Muscle layer of duodenum (tissue), 2 donors: ENCODE measurements around the gene ADCY3.

Experiments used
- H3K27ac ChIP-seq: one replicate; pipeline ENCODE4 v1.7.0; 2013; ENCODE audit warnings: mild to moderate bottlenecking, low read length
- H3K27me3 ChIP-seq: one replicate; pipeline ENCODE4 v1.7.0; 2013; ENCODE audit warnings: low read depth, mild to moderate bottlenecking, control low read depth, low read length
- H3K36me3 ChIP-seq, 2 donors: one replicate each; pipeline ENCODE4 v1.7.0; 2013; ENCODE audit warnings: low read length in 2 of 2, control low read depth in 1 of 2, mild to moderate bottlenecking in 1 of 2; ENCODE audit not compliant: insufficient read depth in 2 of 2, control insufficient read depth in 1 of 2
- H3K4me1 ChIP-seq, 2 donors: one replicate each; pipeline ENCODE4 v1.7.0; 2013; ENCODE audit warnings: low read length in 2 of 2, mild to moderate bottlenecking in 2 of 2, control low read depth in 1 of 2, moderate library complexity in 1 of 2; ENCODE audit not compliant: insufficient read depth in 2 of 2, control insufficient read depth in 1 of 2
- H3K4me3 ChIP-seq, 2 donors: one replicate each; pipeline ENCODE4 v1.7.0; 2013; ENCODE audit warnings: low read length in 2 of 2, low read depth in 1 of 2, mild to moderate bottlenecking in 1 of 2
- H3K9me3 ChIP-seq, 2 donors: one replicate each; pipeline ENCODE4 v1.7.0; 2013; ENCODE audit warnings: low read length in 2 of 2, control low read depth in 1 of 2, mild to moderate bottlenecking in 1 of 2; ENCODE audit not compliant: control insufficient read depth in 1 of 2
- donor health status: healthy.

ADCY3 gene

GRCh38 chr2:24771764-24772586, 148.1 kb downstream of the ADCY3 start:
- Histone ChIP-seq H3K4me1 (no peaks in the 10 kb centered on the region), H3K27me3 (no peaks in the 10 kb centered on the region), H3K4me3 (no peak overlapping the region), H3K9me3 (no peaks in the 10 kb centered on the region), H3K27ac (no peak overlapping the region), H3K36me3 (peaks cover 7 to 25% of the 10 kb centered on the region in 2 donors)

GRCh38 chr2:24771061-24771460, 149.0 kb downstream of the ADCY3 start:
- H3K4me1 ChIP-seq = no peaks in the 10 kb centered on the region
- no peak overlapping the region for H3K4me3 ChIP-seq
- H3K9me3 ChIP-seq = no peaks in the 10 kb centered on the region
- peaks cover 10 to 28% of the 10 kb centered on the region in 2 donors for H3K36me3 ChIP-seq
- no peak overlapping the region for H3K27ac ChIP-seq
- H3K27me3 ChIP-seq = no peaks in the 10 kb centered on the region
